Measurements from ENCODE around the gene PDGFC. TPM values are rescaled to one million over a fixed set of nuclear protein-coding genes. Genes with fewer than 3 reads are reported as not detected.
A peak's percentile ranks its signal among the peaks of the same experiment; 100 is the strongest.

Gene PDGFC
- polyA plus RNA-seq, 1 donor (not counting 4 experiments of a cell fraction or from before 2014, with no cell fraction given), result 29.7 TPM

DNA sequence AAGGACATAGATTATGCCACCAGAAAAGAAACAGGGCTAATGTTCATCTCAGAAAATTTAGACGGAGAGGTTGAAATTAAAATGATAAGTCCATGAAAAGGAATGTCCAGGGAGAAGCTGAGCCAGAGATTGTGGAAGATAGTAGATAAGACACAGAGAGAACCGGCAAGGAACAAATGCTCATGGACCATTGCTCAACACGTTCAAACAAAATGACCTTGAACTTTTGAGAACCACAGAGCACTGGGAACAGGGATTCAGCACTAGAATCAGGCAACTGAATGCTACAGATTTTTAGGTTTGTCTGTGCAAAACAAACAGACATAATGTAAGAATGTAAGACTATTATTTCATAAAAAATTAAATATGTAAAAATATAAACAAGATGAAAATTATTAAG is 206.3 kb downstream of the PDGFC start:
- dilution Hi-C loops (cut with MboI; ENCODE audit: extremely low pct_ligation_motif_present, low sequenced_read_pairs), result no loop called here
- Histone ChIP-seq H2AFZ (ENCODE audit: control insufficient read depth, low read length) (no peak overlapping the region), H3K9me1 (ENCODE audit: control insufficient read depth, extremely low read depth, insufficient read depth, low read length) (no peaks in the 10 kb centered on the region), H3K4me1 (ENCODE audit: control insufficient read depth, extremely low read depth, insufficient read depth, low read length) (peaks cover 9% of the 10 kb centered on the region), H4K20me1 (ENCODE audit: control insufficient read depth, extremely low read depth, insufficient read depth, low read length) (no peaks in the 10 kb centered on the region), H3K79me2 (ENCODE audit: control insufficient read depth, insufficient read depth, low read length) (peaks cover 1% of the 10 kb centered on the region), H3K9ac (ENCODE audit: control insufficient read depth, extremely low read depth, insufficient read depth, low read length) (no peak overlapping the region), H3K4me2 (ENCODE audit: control insufficient read depth, extremely low read depth, insufficient read depth, low read depth, low read length) (no peak overlapping the region), H3K4me3 (ENCODE audit: control insufficient read depth in 2 of 3, extremely low read depth in 1 of 3, insufficient read depth in 2 of 3, low read depth in 1 of 3, low read length in 3 of 3) (no peak overlapping the region), H3K27me3 (ENCODE audit: control insufficient read depth, extremely low read depth, insufficient read depth, low read length) (no peaks in the 10 kb centered on the region), H3K9me3 (ENCODE audit: control insufficient read depth, low read depth, low read length) (no peaks in the 10 kb centered on the region), H3K36me3 (ENCODE audit: control insufficient read depth in 2 of 2, extremely low read depth in 1 of 2, insufficient read depth in 2 of 2, low read length in 2 of 2) (peaks cover 4 to 6% of the 10 kb centered on the region in 2 experiments), H3K27ac (ENCODE audit: control insufficient read depth, insufficient read depth, low read length) (no peak overlapping the region)
- TF ChIP-seq EZH2 (IDR thresholded peaks at IDR 0.05; ENCODE audit: low read length), result no peak
- TF ChIP-seq, protein P1, sequence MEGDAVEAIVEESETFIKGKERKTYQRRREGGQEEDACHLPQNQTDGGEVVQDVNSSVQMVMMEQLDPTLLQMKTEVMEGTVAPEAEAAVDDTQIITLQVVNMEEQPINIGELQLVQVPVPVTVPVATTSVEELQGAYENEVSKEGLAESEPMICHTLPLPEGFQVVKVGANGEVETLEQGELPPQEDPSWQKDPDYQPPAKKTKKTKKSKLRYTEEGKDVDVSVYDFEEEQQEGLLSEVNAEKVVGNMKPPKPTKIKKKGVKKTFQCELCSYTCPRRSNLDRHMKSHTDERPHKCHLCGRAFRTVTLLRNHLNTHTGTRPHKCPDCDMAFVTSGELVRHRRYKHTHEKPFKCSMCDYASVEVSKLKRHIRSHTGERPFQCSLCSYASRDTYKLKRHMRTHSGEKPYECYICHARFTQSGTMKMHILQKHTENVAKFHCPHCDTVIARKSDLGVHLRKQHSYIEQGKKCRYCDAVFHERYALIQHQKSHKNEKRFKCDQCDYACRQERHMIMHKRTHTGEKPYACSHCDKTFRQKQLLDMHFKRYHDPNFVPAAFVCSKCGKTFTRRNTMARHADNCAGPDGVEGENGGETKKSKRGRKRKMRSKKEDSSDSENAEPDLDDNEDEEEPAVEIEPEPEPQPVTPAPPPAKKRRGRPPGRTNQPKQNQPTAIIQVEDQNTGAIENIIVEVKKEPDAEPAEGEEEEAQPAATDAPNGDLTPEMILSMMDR (optimal IDR thresholded peaks at IDR 0.05 in 1 of 3, IDR thresholded peaks at IDR 0.05 in 1 of 3, conservative IDR thresholded peaks at IDR 0.05 in 1 of 3; ENCODE audit: extremely low read depth in 1 of 3, insufficient read depth in 2 of 3, low read length in 3 of 3), result no peak
- peak; percentile 13 for FAIRE-seq
- DNase-seq (ENCODE audit: low read depth, low spot score), result no peak

DNA sequence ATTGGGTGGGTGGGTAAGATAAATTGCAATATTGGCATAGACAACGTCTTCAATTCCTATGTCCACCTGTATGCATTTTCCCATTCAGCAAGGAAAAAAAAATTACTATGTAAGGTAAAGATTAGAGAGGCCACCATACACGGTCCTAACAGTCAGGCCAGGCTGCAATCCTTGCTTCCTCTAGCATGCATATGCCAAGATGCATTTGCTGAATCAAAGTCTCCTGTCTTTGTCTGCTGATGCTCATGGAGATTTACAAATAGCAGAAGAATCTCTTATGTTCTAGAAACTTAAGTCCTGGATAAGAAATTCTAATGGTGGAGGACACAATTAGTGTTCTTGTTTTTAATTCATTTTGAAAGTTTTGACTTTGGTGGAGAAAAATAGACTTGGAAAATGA is 206.8 kb downstream of the PDGFC start:
- Histone ChIP-seq H3K27me3 (ENCODE audit: control insufficient read depth, extremely low read depth, insufficient read depth, low read length) (no peaks in the 10 kb centered on the region), H3K4me3 (ENCODE audit: control insufficient read depth in 2 of 3, extremely low read depth in 1 of 3, insufficient read depth in 2 of 3, low read depth in 1 of 3, low read length in 3 of 3) (no peak overlapping the region), H3K9me1 (ENCODE audit: control insufficient read depth, extremely low read depth, insufficient read depth, low read length) (no peaks in the 10 kb centered on the region), H3K9ac (ENCODE audit: control insufficient read depth, extremely low read depth, insufficient read depth, low read length) (no peak overlapping the region), H3K4me2 (ENCODE audit: control insufficient read depth, extremely low read depth, insufficient read depth, low read depth, low read length) (no peak overlapping the region), H4K20me1 (ENCODE audit: control insufficient read depth, extremely low read depth, insufficient read depth, low read length) (no peaks in the 10 kb centered on the region), H3K4me1 (ENCODE audit: control insufficient read depth, extremely low read depth, insufficient read depth, low read length) (peaks cover 5% of the 10 kb centered on the region), H3K9me3 (ENCODE audit: control insufficient read depth, low read depth, low read length) (no peaks in the 10 kb centered on the region), H2AFZ (ENCODE audit: control insufficient read depth, low read length) (no peak overlapping the region), H3K79me2 (ENCODE audit: control insufficient read depth, insufficient read depth, low read length) (peaks cover 1% of the 10 kb centered on the region), H3K36me3 (ENCODE audit: control insufficient read depth in 2 of 2, extremely low read depth in 1 of 2, insufficient read depth in 2 of 2, low read length in 2 of 2) (peaks cover 4 to 6% of the 10 kb centered on the region in 2 experiments), H3K27ac (ENCODE audit: control insufficient read depth, insufficient read depth, low read length) (no peak overlapping the region)
- dilution Hi-C loops (cut with MboI; ENCODE audit: extremely low pct_ligation_motif_present, low sequenced_read_pairs), result no loop called here
- TF ChIP-seq, protein P1 (optimal IDR thresholded peaks at IDR 0.05 in 1 of 3, IDR thresholded peaks at IDR 0.05 in 1 of 3, conservative IDR thresholded peaks at IDR 0.05 in 1 of 3; ENCODE audit: extremely low read depth in 1 of 3, insufficient read depth in 2 of 3, low read length in 3 of 3), result no peak
- no peak for TF ChIP-seq EZH2 (IDR thresholded peaks at IDR 0.05; ENCODE audit: low read length)
- FAIRE-seq (no peak), DNase-seq (ENCODE audit: low read depth, low spot score) (no peak)

Data from keratinocyte (primary cell).